Heart left ventricle (tissue), 13 donors: ENCODE results near the gene ARHGAP29.

Experiments
- POLR2A ChIP-seq, 2 donors: fragments of 450-650 bp; IDR thresholded peaks; one replicate each; pipeline ENCODE4 v1.6.1; 2017; ENCODE audit warnings: antibody characterized with exemption in 2 of 2, mild to moderate bottlenecking in 2 of 2, moderate library complexity in 2 of 2
- TF ChIP-seq, protein P1 (sequence below), 12 donors: fragments of 200-600 bp; sonication (generic) in 4 of 12; IDR thresholded peaks; one replicate each; pipeline versions ENCODE4 v1.5.0 to v1.8.0; 2018 to 2022; ENCODE audit warnings: antibody characterized with exemption in 12 of 12, mild to moderate bottlenecking in 5 of 12
- donor health status: ischemic (EF 13 %, LVEDD 7.1; RV severe dilation, severe dysfunction).
- donor health status: DM: no; HTN: yes; CAD: no.
- donor health status: DM: no; HTN: no; CAD: no.
- donor health status: ischemic (EF 25% LVEDD 6.9; RV normal size, moderate dysfunction).
- donor health status: ischemic (EF 25% LVEDD 5.7; RV mildly dilated, moderate dysfunction).
- donor health status: ischemic (EF 35%, LVEDD 5.7; RV mildly dilated, moderate dysfunction).
- donor health status: nonischemic (EF 11% LVEDD 7.7; RV severe dilation, severe dysfunction).
- donor health status: DM: yes; HTN: yes; CAD: no.
- donor health status: PGD.
- donor health status: ischemic (EF 29% LVEDD 5.4; RV normal size, mild dysfunction).
- donor health status: nonischemic (EF 23%, LVEDD 6.1; RV moderate dilation, normal function).

DNA sequence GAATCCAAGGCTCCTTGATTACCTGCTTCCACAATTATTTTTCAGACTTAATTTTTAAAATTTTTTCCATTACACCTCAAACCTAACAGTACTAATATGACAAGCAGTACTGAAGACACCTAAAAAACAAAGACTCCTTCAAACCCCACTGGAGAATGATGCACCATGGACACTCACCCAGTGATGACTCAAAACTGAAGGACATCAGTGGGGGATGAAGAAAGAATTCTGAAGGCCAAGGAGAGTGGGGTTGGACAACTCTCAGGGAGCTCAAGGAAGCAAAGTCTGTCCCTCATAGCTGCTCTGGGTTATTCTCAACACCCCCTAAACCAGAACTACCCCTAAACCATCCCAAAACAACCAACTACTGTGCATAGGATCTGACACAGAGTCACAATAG, 2.4 kb upstream of the ARHGAP29 start:
- TF ChIP-seq, protein P1, sequence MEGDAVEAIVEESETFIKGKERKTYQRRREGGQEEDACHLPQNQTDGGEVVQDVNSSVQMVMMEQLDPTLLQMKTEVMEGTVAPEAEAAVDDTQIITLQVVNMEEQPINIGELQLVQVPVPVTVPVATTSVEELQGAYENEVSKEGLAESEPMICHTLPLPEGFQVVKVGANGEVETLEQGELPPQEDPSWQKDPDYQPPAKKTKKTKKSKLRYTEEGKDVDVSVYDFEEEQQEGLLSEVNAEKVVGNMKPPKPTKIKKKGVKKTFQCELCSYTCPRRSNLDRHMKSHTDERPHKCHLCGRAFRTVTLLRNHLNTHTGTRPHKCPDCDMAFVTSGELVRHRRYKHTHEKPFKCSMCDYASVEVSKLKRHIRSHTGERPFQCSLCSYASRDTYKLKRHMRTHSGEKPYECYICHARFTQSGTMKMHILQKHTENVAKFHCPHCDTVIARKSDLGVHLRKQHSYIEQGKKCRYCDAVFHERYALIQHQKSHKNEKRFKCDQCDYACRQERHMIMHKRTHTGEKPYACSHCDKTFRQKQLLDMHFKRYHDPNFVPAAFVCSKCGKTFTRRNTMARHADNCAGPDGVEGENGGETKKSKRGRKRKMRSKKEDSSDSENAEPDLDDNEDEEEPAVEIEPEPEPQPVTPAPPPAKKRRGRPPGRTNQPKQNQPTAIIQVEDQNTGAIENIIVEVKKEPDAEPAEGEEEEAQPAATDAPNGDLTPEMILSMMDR (IDR thresholded peaks at IDR 0.05) = no peak
- no peak for TF ChIP-seq POLR2A (IDR thresholded peaks at IDR 0.05)
